HG03469 (cell line): ENCODE data around the gene RCSD1.

Experiments used
- ATAC-seq: cut with Tn5 transposase; IDR thresholded peaks from one replicate; pipeline ENCODE4 v1.9.1; 2021; ENCODE audit warnings: mild to moderate bottlenecking, moderate library complexity, moderate number of reproducible peaks; ENCODE audit not compliant: unreplicated experiment

RCSD1 gene

DNA sequence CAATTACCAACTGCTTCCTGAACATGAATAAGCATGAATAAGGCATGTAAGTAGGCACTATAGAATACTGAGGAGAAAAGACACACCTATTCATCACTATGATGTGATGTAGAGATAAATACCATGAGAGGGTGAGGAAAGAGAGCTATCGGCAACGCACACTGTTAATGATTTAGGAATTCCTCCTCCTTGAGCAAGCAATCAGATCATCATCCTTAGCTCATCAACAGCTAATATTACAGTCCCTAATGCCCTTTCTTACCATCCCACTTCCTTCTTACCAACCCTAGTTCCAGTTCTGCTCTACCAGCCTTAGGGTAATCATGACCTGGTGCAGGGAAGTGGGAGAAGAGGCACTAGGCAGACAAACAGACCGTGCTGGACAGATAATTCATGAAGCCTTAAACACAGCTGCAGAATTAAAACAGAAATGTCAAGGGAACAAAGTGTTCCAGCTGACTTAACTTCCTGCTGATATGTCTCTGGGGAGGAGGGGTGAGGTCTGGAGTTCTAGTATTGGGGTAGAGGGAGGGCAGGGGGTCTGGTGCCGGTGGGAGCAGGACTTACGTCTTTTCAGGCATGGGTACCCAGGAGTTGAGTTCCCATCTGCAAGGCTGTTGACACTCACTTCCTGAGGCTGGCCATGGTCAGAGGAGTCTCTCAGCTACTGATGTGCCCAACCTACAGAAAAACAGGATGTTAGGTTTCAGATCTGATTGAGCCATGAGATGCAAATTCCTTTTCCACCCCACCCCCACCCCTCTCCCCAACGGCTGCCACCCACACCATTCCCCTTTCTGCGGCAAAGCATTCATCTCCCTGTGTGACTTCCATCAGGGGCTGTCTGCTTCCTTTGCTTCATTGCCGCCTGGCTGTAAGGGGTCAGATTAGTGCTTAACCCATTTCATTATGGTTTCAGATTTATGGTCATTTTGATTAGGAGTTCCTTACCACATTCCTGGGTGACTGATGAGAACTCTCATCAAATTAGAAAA, 12.6 kb upstream of the RCSD1 start:
- peak; percentile 61 for ATAC-seq

DNA sequence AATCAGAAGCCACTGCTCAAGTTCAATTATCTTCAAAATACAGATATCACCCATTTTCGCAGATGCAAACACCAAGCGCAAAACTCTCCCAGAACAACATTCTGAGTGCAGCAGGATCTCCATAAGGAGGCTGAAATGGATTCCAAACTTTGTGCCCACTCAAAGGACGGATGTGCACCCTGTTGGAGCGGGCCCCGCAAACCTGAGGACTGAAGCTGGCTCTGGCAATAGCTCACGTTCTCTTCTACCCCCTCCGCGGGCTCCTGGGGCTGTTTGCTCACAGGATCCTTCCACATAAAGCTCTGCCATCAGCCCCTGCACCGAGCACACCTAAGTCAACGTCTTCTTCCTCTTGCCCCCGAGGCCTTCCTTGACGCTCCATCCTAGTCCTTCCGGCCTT, 11.7 kb upstream of the RCSD1 start:
- no peak for ATAC-seq

DNA sequence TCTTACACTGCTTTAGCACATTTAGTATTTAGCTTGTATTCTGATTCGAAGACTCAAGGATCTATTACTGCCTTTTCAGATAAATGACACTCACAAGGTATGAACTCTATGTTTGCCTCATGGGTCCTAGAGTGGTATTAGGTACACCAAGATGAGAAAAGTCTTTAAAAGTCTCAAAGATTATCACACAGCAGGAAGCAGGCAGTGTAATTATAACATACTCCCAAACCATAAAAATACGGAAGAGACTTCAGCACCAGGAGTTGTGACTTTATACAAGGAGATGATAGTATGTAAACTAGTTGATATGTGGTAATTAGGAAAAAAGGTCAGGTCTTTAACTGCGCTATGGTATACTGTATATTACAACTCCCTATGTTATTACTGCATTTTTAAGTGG, 11.2 kb upstream of the RCSD1 start:
- ATAC-seq = no peak

DNA sequence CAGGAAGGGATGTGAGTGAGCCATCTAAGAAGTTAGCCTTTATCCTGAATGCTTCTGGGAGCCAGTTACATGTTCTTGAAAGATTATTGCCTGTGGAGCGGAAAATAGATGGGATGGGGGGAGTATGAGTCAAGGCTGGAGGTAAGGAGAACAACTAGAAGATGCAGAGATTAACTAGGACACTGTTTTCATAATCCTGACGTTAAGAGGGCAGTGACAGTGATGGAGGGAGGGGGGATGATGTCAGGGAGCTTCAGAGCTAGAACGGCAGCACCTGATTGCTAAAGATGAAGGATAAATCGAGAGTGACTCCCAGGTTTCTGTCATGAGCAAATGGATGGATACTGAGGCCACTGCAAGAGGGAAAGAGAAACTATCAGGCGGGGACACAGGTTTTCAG, 10.0 kb upstream of the RCSD1 start:
- ATAC-seq = no peak

DNA sequence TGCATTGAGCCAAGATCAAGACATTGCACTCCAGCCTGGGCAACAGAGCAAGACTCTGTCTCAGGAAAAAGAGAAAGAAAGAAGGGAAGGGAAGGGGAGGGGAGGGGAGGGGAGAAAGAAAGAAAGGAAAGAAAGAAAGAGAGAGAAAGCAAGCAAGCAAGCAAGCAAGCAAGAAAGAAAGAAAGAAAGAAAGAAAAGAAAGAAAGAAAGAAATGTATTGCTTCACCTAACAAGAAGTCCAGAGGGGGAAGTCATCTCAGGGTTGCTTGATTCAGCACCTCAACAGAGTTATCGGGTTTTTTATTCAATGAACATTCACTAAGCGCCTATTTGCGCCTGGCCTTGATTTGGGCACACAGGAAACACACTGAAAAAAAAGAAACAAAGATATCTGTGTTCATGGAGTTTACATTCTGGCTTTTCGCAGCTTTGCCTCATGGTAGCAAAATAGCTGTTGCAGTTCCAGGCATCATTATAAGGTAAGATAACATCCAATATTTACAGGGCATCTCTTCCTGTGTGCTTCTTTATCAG, 8.2 kb upstream of the RCSD1 start:
- ATAC-seq = no peak

DNA sequence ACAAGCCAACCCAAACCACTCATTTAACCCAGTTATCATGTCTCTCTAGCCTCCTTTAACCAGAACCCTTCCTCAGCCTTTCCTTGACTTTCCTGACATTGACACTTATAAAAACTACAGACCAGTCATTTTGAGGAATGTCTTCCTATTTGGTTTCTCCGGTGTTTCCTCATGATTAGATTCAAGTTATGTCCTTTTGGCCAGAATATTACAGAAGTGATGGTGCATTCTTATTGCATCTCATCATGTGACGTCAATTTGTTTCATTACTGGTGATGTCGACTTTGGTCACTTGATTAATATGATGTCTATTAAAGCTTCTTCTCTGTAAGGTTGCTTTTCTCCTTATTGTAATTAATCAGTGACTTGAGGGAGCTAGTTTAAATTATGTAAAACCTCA, 6.1 kb upstream of the RCSD1 start:
- ATAC-seq = no peak

DNA sequence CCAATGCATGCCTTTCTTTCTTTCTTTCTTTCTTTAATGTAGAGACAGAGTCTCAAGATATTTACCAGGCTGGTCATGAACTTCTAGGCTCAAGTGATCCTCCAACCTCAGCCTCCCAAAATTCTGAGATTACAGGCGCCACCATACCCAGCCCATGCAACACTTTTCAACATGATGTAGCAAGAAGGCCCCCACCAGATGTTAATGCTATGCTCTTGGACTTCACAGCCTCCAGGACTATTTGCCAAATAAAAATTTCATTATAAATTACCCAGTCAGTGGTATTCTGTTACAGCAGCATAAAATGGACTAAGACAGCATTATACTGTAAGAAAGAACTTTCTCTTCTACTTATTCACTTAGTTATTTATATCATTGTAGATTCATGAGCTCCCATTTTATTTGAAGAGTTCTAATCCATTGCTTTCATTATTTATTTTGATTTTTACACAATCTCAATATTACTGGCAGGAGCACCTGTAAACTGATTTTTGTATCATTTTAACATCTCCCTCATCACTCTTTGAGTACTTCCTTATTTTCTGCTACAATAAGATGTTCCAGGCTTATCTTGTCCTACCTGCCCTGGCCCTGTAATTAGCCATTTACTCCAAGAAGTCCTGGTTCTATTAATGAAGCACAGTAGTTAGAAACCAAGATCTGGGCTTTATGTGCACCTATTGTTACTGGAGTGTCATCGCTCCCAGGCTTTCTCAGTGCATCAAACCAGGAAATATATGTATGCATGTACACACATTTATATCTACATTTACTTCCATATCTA, 4.8 kb upstream of the RCSD1 start:
- ATAC-seq = no peak

DNA sequence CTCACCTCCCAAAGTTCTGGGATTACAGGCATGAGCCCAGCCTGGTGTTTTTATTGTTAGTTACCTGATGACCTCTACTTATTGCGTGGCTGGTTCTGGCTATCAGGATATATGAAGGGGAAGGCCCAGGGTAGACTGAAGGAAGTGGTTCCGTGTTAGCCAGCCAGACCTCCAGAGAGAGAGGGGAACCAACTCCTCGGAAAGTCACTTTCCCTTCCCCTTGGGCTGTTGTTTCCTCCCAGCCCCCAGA, 2.5 kb upstream of the RCSD1 start:
- ATAC-seq = no peak

DNA sequence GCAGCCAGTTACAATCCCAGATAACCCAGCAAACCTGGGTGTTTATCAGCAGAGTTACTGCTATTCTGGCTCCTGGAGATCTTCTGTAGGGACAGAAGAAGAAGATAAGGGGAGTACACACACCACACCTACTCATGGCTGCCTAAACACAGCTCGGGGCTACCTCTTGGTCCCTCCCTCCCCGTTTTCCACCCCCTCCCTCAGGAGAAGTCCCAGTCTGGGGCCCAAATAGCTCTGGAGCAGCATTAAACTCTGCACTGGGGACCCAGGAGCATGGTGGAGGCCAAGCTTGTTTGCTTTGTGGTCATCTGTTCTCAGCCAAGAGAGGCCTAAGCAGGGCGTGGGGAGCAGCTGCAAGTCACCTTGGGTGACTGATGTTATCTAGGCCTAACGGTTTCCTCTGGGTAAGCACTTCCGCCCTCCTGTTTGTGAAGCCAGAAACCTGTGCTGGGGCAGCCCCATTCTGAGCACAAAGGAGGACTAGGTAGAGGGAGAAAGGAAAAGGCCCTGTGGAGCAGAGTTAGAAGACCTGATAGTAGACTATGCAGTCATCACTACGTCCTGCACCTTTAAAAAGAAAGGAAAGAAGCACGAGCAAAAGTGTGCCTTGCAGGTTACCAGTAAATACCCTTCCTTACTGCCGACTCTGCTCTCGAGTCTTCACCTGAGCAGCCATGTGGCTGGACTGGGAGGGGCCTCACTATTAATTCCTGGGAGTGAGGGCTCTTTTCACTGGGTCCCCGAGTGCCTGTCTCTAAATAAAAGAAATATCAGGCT, 2.0 kb upstream of the RCSD1 start:
- peak; percentile 54 for ATAC-seq

DNA sequence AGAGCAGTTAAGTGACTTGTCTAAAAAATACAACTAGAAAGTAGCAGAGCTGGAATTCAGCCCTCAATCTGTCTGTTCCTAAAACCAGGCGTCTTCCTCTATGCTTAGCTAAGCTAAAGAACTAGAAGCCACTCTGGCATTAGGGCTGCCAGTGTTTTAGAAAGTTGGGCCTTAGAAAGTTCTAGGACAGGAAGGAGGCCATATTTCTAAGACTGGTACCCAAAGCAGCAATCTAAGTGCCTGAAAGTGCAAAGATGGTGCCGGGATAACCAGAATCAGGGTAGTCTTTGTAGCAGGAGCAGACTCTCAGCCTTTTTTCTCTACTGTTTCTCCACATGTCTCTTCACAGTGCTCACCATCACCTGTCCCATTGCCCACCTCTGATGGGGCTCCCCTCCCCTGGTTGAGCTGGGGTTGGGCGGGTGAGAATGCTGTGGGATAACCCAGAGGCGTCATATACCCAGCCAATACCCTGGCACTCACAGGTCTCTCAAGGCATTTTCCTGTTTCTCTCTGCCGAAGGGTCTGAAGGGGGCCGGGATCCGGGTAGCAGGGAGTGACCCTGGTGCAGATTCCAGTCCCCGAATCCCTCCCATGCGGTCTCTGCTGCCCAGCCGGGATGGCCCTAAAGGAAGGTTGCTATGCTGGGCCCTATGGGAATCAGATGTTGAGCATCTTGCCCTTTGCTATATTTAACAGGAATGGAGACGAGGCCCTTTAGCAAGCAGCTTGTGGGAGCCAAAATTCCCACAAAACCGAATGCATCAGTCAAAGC, 1.1 kb upstream of the RCSD1 start:
- ATAC-seq = no peak

DNA sequence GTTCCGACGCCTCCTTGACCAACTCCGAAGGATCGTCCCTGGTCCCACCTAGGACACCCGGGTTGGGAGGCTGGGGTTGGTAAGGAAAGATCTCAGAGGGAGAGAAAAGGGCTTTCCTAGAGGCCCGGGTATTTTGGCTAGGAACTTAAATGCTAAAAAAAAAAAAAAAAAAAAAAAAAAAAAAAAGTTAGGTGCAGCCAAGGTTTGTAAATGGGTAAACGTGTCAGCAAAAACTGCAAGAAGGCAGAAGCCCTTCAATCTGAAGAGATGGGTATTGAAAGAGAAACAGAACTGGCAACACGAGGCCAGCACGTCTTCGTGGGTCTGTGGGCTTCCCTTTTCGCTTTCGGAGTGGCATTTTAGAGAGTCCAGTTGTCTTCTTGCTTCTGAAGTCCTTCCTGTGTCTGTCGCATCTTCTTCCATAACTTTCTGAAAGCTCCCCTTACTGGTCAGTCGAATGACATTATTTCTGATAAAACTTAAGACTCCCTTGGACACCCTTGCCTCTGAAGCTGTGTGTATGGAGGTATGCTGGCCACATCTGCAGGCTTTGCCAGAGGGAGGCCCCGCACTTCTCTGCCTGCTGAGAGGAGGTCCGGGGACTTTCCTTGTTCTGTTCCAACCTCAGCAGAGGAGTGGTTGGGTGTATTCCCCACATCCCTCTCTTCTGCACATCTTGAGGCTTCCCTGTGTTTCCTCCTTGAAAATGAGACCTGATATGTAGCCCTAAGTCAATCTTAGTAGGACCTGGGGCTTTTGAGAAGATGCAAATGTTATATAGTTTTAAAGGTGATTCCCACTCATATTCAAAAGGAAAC, 745 bp downstream of the RCSD1 start:
- ATAC-seq = no peak

DNA sequence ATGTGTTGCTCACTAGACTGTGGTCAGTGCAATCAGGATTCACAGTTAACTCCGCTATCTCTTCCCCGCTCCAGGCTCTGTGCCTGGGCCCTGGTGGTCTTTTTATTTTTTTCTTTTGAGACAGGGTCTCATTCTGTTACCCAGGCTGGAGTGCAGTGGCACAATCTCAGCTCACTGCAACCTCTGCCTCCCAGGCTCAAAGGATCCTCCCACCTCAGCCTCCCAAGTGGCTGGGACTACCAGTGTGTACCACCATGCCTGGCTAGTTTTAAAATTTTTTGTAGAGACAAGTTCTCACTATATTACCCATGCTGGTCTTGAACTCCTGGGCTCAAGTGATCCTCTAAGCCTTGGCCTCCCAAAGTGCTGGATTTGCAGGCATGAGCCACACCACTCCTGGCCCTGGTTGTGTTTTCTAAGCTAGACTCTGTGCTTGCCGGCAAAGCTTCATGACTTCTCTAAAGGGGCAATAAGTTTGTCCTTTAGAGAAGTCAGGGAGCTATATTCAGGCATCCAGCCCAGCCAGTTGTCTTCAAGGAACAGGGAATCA, 1.4 kb downstream of the RCSD1 start:
- no peak for ATAC-seq

DNA sequence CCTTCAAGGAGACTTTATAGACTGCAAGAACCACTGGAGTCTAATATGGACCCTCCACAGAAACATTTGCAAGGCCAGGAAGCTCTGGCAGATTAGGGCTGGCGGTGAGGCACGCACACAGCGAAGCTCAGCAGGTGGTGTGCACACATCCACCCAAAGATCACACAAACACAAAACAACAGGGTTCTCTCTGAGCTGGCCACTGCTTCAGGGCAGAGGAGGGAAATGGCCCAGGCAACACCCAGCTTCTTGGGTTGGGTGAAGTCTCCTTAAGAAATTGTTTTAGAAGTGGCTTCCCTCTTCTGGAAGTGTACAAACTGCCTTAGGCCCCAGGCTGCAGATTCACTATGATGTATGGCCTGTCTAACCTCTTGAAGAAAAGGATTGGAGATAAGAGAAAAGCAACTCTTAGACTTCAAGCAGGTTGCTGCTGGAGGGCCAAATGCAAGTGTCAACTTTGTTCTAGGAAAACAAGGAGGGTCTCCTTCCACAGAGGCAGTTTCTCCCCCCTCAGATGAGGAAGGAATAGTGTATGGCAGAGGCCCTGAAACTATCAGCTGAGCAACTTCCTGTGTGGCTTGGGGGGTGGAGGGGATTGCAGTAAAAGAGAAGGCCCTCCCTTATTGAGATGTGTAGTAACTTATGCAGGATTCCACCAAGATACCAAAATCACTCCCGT, 2.0 kb downstream of the RCSD1 start:
- no peak for ATAC-seq

DNA sequence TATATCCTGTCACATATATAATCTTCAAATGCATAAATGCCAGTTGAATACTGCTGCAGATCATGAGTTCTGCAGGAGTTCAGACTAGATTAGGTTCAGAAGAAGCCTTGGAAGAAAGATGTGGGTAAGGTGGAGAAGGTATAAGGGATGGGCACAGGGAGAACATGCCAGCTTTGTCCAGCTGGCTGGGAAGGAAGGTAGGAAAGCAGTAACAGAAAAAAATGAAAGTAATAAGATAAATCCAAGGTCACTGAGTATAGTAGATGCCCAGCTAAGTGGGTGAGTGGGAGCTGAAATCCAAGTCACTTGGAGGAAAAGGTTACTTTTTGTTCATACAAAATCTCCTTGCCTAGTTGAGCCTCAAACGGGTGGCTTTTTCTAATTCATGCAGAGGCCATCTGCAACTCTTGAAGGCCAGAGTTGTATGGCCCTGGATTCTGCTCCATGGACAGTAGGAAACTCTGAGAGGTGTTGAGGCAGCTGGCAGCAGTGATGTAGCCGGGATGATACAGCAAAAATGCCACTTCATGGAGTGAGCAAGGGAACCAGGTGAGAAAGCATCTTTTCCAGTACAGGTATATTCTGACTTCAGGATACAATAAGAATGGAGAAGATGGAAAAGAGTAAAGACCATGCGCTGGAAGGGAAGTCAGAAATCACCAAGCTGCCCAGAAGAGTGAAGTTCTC, 3.4 kb downstream of the RCSD1 start:
- no peak for ATAC-seq

DNA sequence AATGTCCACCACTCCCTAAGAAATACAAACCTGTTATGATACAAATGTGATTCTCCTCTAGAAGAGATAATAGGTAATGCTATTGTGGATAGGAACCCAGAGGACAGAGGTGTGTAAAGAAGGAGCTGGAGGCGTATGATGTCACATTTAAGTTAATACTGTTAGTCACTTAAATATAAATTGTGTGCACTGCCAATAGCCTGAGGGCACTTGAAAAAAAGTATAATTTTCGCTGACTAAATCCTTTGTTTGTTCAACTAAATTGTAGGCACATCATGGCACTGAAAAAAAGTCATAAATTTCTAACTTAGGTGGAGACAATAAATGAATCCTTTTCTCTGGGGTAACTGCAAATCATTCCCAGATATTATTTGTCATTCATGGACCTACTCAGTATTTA, 4.4 kb downstream of the RCSD1 start:
- no peak for ATAC-seq

DNA sequence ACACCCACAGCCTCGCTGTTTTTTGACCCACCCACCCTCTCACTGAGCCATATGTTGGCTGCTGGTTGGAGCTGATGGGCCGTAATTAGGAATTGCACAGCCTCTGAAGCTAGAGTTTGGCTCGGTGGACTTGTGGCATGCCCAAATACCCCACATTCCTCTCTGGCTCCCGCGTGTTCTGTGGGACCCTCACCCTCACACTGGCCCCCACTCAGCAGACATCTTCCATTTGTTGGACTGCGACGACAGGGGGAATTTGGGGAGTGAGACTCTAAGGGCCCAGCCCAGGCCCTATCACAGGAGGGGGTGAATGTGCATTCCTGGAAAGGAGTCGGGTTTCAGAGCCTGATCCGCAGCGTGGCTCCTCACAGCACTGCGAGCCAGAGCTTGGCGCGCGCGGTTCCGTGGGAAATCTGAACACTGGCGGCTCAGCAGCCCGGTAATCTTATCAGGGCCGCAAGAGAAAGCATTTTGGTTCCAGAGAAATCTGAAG, 5.2 kb downstream of the RCSD1 start:
- ATAC-seq = no peak

DNA sequence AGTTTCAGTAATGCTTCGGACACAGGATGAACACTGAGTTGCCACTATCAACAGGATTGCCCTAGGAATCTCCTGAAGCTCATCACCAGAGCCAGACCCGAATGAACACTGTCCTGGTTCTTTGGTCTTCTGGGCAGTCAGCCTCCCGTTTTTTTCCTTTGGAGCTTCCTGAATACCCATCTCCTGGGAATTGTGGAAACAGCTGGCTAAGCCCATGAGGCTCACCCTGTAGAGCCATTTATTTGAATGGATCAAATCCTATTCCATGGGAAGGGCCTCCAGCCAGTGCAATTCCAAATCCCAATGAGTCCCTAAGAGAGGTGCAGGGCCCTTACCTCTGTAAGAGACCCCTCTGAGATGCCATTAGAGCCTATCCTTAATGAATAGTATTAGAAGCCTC, 5.9 kb downstream of the RCSD1 start:
- ATAC-seq = no peak

DNA sequence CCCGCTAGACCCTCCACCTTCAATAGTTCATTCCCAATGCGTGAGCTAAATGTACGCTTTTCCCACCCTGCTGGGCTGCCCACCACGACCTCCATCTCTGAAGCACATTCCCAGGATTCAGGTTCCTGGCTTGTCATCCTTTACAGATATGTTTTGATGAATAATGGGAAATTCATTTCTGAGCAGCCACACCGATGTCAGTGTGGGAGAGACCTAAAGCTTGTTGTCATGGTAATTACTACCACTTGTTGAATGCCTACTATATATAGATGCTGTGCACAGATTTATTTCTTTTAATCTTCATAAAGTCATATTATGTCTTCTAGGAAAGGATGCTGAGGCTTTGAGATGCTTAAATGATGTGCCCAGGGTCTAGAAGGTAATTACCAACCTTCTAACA, 8.0 kb downstream of the RCSD1 start:
- no peak for ATAC-seq
